Nephron (organoid): ENCODE results near the gene GPC5.

Experiments used
- H3K27ac Mint-ChIP-seq, 3 experiments: 2 replicates each; pipeline ENCODE4 v1.8.0; 2020; ENCODE audit warnings: mixed read lengths in 3 of 3, mild to moderate bottlenecking in 2 of 3, moderate library complexity in 1 of 3
- H3K27me3 Mint-ChIP-seq: 2 replicates; pipeline ENCODE4 v1.8.0; 2021; ENCODE audit warnings: low read depth, mild to moderate bottlenecking, moderate library complexity, mixed read lengths
- H3K36me3 Mint-ChIP-seq: 2 replicates; pipeline ENCODE4 v1.8.0; 2020; ENCODE audit warnings: low read depth, mixed read lengths
- H3K4me1 Mint-ChIP-seq: 2 replicates; pipeline ENCODE4 v1.8.0; 2020; ENCODE audit warnings: mixed read lengths
- H3K4me3 Mint-ChIP-seq, 3 experiments: 2 replicates each; pipeline ENCODE4 v1.8.0; 2020; ENCODE audit warnings: mild to moderate bottlenecking in 3 of 3, mixed read lengths in 3 of 3, moderate library complexity in 2 of 3
- H3K9me3 Mint-ChIP-seq: 2 replicates; pipeline ENCODE4 v1.8.0; 2020; ENCODE audit warnings: mixed read lengths
- TF ChIP-seq, protein P1 (sequence below), 3 experiments: fragments of 200-600 bp; sonication (generic); IDR thresholded peaks; one replicate each; pipeline ENCODE4 v1.5.0; 2021; ENCODE audit warnings: antibody characterized with exemption in 3 of 3; ENCODE audit not compliant: unreplicated experiment in 3 of 3

The GPC5 gene

DNA sequence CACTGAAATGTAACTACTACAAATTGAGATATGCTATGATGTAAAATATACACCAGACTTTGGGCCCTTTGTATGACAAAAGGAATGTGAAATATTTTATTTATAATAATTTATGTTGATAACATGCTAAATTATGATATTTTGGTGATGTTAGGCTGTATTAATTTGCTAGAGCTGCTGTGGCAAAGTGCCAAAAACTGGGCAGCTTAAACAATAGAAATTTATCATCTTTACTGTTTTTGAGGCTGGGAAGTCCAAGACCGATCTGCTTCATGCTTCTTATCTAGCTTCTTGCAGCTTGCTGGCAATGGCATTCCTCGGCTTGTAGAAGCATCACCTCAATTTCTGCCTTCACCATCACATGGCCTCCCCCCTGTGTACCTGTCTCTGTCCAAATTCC is 245.0 kb downstream of the GPC5 start:
- TF ChIP-seq, protein P1, sequence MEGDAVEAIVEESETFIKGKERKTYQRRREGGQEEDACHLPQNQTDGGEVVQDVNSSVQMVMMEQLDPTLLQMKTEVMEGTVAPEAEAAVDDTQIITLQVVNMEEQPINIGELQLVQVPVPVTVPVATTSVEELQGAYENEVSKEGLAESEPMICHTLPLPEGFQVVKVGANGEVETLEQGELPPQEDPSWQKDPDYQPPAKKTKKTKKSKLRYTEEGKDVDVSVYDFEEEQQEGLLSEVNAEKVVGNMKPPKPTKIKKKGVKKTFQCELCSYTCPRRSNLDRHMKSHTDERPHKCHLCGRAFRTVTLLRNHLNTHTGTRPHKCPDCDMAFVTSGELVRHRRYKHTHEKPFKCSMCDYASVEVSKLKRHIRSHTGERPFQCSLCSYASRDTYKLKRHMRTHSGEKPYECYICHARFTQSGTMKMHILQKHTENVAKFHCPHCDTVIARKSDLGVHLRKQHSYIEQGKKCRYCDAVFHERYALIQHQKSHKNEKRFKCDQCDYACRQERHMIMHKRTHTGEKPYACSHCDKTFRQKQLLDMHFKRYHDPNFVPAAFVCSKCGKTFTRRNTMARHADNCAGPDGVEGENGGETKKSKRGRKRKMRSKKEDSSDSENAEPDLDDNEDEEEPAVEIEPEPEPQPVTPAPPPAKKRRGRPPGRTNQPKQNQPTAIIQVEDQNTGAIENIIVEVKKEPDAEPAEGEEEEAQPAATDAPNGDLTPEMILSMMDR (IDR thresholded peaks at IDR 0.05; ENCODE audit: unreplicated experiment in 3 of 3): no peak
- Mint-ChIP-seq H3K27me3 (no peaks in the 10 kb centered on the region), H3K36me3 (no peaks in the 10 kb centered on the region), H3K27ac (no peak overlapping the region), H3K4me3 (no peak overlapping the region), H3K9me3 (no peaks in the 10 kb centered on the region), H3K4me1 (no peaks in the 10 kb centered on the region)

DNA sequence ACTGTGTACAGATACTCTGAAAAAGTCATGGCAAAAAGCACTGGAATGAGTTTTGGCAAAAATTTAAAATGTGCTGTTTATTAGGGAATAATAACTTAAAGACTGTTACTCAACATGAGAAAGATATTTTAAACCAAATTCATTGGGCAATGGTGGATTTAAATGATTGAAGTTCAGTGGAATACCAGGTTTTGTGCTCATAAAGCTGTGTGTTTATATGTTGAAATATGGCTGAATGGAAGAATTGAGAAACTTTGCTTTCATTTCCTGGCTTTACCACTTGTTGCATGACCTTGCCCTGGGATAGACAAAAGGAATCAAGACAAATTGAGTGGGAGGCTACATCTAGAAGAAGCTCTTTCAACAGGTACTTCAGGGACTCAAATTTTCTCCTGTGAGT is 246.4 kb downstream of the GPC5 start:
- Mint-ChIP-seq H3K4me1 (no peaks in the 10 kb centered on the region), H3K9me3 (no peaks in the 10 kb centered on the region), H3K36me3 (no peaks in the 10 kb centered on the region), H3K27ac (no peak overlapping the region), H3K27me3 (no peaks in the 10 kb centered on the region), H3K4me3 (no peak overlapping the region)
- TF ChIP-seq, protein P1 (IDR thresholded peaks at IDR 0.05; ENCODE audit: unreplicated experiment in 3 of 3): no peak

DNA sequence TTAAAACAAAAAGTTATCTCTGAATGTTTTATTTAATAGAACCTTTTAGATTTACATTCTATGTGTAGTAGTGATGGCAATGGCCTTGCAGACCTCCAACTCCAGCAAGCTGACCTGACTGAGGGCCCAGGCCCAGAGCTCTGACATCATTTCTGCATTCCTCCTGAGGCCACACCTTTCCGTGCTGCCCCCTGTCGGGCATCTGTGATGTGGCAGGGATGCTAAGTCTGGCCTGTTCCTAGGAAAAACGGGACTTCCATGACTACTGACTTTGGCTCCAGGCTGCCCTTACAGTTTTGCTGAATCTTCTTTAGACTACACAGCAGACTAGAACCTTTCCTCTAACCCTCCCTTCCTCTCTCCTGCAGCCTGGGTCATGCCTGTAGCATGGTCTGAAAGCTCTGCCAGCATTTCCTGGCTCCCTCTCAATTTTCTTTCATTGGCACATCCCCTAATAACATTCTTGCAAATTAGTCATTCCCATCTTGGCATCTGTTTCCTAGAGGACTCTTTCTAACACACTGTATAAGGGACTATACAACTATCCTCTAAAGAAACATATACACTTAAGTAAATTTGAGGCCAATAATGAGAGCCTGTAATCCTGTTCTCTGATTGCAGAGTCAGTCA is 249.1 kb downstream of the GPC5 start:
- Mint-ChIP-seq H3K36me3 (no peaks in the 10 kb centered on the region), H3K9me3 (no peaks in the 10 kb centered on the region), H3K27ac (no peak overlapping the region), H3K4me1 (no peaks in the 10 kb centered on the region), H3K4me3 (no peak overlapping the region), H3K27me3 (no peaks in the 10 kb centered on the region)
- TF ChIP-seq, protein P1 (IDR thresholded peaks at IDR 0.05; ENCODE audit: unreplicated experiment in 3 of 3): peak in 2 of 3 experiments; percentile 13 to 29

DNA sequence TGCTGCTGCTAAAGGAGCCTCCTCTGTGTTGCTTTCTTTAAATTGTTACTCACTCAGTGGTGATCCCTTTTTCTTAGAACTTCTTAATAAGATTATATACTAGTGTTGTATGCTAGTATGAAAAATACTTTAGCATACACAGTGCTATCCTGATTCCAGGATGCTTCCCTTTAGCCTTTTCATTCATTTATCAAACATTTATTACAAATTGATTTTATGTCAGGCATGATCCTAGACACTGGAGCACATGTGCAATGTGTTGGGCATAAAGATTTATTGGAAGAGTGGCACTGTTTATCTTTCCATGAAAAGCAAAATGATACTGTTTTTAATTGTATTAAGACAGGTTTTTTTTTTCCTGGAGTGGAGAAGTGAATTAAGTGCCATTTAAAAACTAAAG is 249.6 kb downstream of the GPC5 start:
- no peaks in the 10 kb centered on the region for H3K9me3 Mint-ChIP-seq
- no peaks in the 10 kb centered on the region for H3K4me1 Mint-ChIP-seq
- no peaks in the 10 kb centered on the region for H3K36me3 Mint-ChIP-seq
- no peak overlapping the region for H3K27ac Mint-ChIP-seq
- H3K27me3 Mint-ChIP-seq: no peaks in the 10 kb centered on the region
- no peak overlapping the region for H3K4me3 Mint-ChIP-seq
- TF ChIP-seq, protein P1 (IDR thresholded peaks at IDR 0.05; ENCODE audit: unreplicated experiment in 3 of 3): no peak

DNA sequence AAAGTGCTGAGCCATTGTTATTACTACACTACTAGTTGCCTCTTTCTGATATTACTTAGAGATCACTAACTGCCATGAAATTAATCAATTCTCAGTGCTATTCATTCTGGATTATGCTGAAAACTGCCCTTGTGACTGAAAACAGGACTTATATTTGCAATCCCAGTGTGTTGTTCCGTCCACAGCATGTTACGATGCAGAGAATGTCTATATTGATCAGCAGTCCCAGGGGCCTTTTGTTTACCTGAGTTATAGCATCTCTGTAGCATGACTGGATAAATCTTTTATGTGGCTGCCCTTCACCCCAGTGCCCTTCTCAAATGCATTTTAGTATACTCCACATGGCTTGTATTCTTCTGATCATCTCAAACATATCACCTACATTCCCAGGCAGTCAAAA is 251.0 kb downstream of the GPC5 start:
- Mint-ChIP-seq H3K27me3 (no peaks in the 10 kb centered on the region), H3K4me1 (no peaks in the 10 kb centered on the region), H3K9me3 (no peaks in the 10 kb centered on the region), H3K27ac (no peak overlapping the region), H3K4me3 (no peak overlapping the region), H3K36me3 (no peaks in the 10 kb centered on the region)
- TF ChIP-seq, protein P1 (IDR thresholded peaks at IDR 0.05; ENCODE audit: unreplicated experiment in 3 of 3): no peak
